ENCODE data around the gene AUTS2.

Gene AUTS2

DNA sequence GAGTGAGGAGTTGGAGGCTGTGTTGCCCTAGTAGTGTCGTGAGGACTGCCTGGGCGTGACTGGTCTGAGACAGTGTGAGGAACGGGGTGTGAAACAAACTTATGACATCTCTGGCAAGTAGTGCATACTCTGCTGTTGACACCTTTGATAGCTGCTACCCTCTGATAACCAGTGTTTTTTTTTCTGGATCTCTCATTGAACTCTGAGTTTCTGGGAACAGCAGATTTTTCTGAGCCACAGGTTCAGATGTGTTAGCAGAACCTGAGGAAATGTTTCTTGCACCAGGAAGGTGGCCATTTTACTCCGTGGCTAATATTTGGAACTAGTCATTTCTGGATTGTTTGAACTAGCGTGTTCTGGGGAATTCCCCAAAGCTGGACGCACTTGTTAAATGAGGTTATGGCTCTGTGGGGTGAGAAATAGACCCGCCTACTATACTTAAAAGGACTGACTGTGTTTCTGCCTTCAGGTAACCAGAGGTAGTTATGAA lies 52.9 kb downstream of the AUTS2 start:
- DNase-seq = peak; percentile 39
- peak overlapping the region; percentile 88 for H3K27ac Mint-ChIP-seq
- H3K27me3 Mint-ChIP-seq = no peaks in the 10 kb centered on the region
- peaks cover 23 to 63% of the 10 kb centered on the region in 2 donors for H3K4me1 Mint-ChIP-seq
- ATAC-seq (replicated peaks) = peak; percentile 89 to 92
- H3K9me3 Mint-ChIP-seq = no peaks in the 10 kb centered on the region
- no peaks in the 10 kb centered on the region for H3K36me3 Mint-ChIP-seq
- H3K4me3 Mint-ChIP-seq = no peak overlapping the region

DNA sequence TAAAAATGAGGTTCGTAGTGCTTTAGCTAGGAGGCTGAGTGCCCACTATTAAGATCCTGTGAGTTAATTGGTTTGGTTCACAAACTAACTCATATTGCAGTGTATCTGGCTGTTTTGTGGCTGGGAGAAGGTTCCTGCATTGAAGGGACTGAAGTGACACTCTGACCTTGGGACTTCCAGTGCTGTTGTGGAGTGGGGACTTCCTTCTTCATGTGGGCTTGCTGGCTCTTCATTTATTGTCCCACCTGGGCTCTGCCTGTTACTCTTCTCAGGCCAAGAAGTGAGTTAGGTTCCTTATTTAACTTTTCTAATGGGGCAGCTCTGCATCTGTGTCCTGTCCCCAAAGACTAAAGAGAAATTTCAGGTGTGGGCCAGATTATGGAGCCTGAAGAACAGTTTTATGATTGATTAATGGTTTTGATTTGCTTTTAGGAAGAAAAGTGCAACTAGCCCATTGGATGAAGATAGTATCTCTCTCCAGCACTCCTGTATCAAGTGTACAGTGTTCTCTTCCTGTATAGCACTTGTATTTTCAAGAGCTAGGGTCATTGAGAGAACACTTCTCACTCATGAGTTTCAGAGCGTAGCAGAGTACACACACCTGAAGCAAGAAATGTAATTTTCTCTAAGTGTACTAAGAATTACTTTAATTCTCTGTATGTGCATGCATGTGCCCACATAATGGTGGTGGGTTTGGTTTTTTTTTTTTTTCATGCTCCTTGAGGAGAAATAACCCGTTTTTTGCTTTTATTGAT lies 54.8 kb downstream of the AUTS2 start:
- Mint-ChIP-seq H3K27me3 (no peaks in the 10 kb centered on the region), H3K4me3 (no peak overlapping the region), H3K4me1 (peaks cover 23 to 50% of the 10 kb centered on the region in 2 donors), H3K27ac (no peak overlapping the region), H3K9me3 (no peaks in the 10 kb centered on the region), H3K36me3 (no peaks in the 10 kb centered on the region)
- no peak for DNase-seq
- ATAC-seq (replicated peaks) = no peak

DNA sequence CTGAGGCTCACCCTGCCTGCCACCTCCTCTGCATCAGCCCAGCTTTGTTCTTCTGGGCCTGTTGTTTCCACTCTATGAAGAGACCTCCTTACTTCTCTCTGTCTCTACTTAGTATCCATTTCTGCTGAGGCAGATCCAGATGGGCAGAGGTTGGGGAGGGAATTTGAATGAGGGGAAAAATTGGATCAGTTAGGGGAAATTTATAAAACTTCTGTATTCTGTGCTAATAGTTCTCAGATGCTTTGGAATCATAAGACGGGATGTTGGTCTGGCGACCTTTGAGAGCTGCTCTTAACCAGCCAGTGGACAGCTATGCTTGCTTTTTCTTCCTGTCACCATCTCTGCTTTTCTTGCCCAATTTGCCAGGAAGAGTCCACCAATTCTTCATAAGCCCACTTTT lies 55.5 kb downstream of the AUTS2 start:
- Mint-ChIP-seq H3K36me3 (no peaks in the 10 kb centered on the region), H3K9me3 (no peaks in the 10 kb centered on the region), H3K4me3 (no peak overlapping the region), H3K27ac (no peak overlapping the region), H3K4me1 (peaks cover 23 to 50% of the 10 kb centered on the region in 2 donors), H3K27me3 (no peaks in the 10 kb centered on the region)
- ATAC-seq (replicated peaks) (no peak), DNase-seq (no peak)

DNA sequence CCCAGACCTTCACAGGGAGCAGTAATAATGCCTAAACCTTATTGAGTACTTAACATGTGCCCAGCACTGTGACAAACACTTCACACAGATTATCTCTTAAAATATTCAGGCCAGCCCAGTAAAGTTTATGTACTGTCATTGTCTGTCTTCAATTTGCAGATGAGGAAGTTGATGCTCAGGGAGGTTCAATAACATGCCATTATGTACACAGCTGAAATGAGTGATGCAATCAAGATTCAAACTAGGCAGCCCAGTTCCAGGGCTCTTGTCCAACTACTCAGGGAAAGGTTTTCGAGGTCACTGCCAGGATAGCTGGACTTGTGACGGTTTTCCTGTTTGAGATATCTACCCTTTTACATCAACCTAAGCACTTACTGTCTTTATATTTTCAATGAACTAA lies 56.1 kb downstream of the AUTS2 start:
- ATAC-seq (replicated peaks) (peak; percentile 42 to 45), DNase-seq (no peak)
- Mint-ChIP-seq H3K27me3 (no peaks in the 10 kb centered on the region), H3K9me3 (no peaks in the 10 kb centered on the region), H3K4me3 (no peak overlapping the region), H3K27ac (no peak overlapping the region), H3K4me1 (peaks cover 23 to 50% of the 10 kb centered on the region in 2 donors), H3K36me3 (no peaks in the 10 kb centered on the region)

DNA sequence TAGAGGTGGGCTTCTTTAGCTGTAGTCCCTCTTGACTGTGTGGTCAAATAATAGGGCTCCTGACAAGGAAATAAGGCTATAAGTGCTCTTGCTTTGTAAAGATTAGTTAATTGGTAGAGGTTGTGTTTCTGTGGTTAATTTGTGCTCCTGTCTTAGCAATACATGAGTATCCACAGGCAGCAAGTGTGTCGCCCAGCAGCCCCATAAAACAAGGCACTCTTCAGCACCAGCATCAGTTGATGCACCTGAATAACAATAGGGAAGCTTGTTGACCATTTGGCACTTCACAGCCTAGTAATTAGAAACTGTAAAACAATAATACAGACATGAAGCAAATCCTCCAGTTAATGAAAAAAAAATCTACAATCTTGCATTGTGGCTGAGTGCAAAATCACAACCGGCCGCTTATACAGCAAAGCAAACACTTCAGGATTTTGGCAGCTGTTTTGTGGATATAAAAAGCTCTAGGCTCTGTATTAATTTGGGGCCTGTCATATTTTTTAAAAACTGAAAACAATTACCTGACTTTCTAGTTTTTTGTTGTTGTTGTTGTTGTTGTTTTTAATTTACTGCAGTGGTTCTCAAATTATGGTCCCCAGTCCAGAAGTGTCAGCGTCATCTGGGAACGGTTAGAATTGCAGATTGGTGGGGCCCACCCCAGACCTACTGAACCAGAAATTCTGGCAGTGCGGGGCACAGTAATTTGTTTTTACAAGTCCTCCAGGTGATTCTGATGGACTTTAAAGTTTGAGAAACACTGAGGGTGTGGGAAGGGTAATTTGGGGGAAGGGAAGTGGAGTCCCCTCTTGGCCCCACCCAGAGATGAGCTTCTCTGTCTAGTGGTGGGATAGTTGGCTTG lies 56.8 kb downstream of the AUTS2 start:
- Mint-ChIP-seq H3K36me3 (no peaks in the 10 kb centered on the region), H3K27ac (no peak overlapping the region), H3K4me1 (peaks cover 26 to 50% of the 10 kb centered on the region in 2 donors), H3K27me3 (no peaks in the 10 kb centered on the region), H3K4me3 (no peak overlapping the region), H3K9me3 (no peaks in the 10 kb centered on the region)
- DNase-seq = no peak
- no peak for ATAC-seq (replicated peaks)

DNA sequence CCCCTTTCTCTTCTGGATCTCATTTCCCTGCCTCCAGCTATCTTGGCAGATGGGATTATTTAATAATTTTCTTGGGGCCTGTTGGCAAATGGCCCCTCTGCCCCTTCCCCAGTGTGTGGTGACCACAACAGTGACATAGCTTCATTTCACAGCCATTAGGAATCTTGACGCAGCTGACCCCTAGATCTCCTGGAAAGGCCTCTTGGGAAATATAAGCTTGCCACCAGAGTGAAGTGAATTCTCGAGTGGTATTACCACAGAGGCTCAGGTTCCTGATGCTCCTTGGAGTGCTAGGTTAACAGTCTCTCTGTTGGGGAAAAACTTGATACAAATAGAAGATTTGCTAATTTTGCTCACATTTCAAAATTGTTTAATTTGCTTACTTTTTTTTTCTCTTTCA lies 57.8 kb downstream of the AUTS2 start:
- Mint-ChIP-seq H3K4me3 (no peak overlapping the region), H3K27ac (no peak overlapping the region), H3K27me3 (no peaks in the 10 kb centered on the region), H3K36me3 (no peaks in the 10 kb centered on the region), H3K9me3 (no peaks in the 10 kb centered on the region), H3K4me1 (peaks cover 26 to 45% of the 10 kb centered on the region in 2 donors)
- no peak for ATAC-seq (replicated peaks)
- no peak for DNase-seq

DNA sequence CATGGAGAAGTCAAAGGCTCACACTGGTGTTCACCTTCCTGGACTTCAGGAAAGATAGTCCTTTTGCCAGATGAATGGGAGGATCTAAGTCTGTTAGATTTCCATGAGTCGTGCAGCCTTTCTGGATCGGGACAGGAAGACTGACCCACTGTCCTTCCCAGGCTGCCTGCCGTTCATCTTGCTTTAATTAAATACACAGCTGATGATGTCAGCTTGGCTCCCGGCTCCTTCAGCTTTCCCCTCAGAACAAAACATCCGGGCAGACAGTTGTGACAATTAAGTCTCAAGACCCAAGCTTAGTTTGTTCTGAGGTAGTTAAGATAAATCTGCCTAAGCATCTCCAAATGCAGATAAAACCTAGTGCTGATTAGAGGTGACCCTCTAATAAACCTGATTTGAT lies 58.6 kb downstream of the AUTS2 start:
- H3K9me3 Mint-ChIP-seq = no peaks in the 10 kb centered on the region
- no peak for ATAC-seq (replicated peaks)
- peaks cover 21 to 37% of the 10 kb centered on the region in 2 donors for H3K4me1 Mint-ChIP-seq
- no peak overlapping the region for H3K4me3 Mint-ChIP-seq
- DNase-seq = no peak
- no peaks in the 10 kb centered on the region for H3K27me3 Mint-ChIP-seq
- H3K27ac Mint-ChIP-seq = no peak overlapping the region
- no peaks in the 10 kb centered on the region for H3K36me3 Mint-ChIP-seq

DNA sequence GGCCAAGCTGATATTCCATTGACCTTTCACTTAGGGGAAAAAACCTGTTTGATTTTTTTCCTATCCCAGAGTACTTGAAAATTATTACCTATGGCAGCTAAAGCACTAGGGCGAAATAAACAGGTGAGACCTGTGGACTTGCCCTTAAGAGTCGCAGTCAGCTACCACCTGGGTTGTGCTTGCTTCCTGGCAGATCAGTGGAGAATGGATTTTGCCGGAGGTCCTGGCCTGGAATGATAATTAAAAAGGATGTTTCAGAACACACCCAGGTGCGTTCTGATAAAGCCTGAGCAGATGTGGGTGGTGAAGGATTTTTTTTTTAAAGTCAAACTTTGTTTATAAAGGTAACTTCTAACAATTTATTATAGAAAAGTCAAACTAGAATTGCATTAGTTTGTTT lies 59.1 kb downstream of the AUTS2 start:
- Mint-ChIP-seq H3K4me3 (no peak overlapping the region), H3K27me3 (no peaks in the 10 kb centered on the region), H3K9me3 (no peaks in the 10 kb centered on the region), H3K36me3 (no peaks in the 10 kb centered on the region), H3K4me1 (peaks cover 21 to 33% of the 10 kb centered on the region in 2 donors), H3K27ac (no peak overlapping the region)
- ATAC-seq (replicated peaks) (no peak), DNase-seq (no peak)

DNA sequence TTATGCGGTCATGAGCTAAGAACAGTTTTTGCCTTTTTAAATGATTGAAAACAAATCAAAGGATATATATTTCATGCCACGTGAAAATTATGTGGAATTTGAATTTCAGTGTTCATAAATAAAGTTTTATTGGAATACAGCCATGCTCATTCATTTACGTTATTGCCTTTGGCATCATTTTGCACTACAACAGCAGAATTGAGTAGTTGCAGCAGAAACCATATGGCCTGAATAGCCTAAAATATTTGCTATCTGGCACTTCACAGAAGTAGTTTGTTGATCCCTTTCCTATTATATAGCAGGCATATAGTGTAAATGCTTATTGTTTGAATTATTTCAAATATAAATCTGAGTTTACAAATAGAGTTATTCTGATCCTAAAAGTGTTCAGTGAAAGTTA lies 59.7 kb downstream of the AUTS2 start:
- no peak for DNase-seq
- no peaks in the 10 kb centered on the region for H3K27me3 Mint-ChIP-seq
- H3K4me1 Mint-ChIP-seq = peaks cover 21 to 28% of the 10 kb centered on the region in 2 donors
- H3K9me3 Mint-ChIP-seq = no peaks in the 10 kb centered on the region
- no peak overlapping the region for H3K4me3 Mint-ChIP-seq
- no peak for ATAC-seq (replicated peaks)
- H3K27ac Mint-ChIP-seq = no peak overlapping the region
- no peaks in the 10 kb centered on the region for H3K36me3 Mint-ChIP-seq

DNA sequence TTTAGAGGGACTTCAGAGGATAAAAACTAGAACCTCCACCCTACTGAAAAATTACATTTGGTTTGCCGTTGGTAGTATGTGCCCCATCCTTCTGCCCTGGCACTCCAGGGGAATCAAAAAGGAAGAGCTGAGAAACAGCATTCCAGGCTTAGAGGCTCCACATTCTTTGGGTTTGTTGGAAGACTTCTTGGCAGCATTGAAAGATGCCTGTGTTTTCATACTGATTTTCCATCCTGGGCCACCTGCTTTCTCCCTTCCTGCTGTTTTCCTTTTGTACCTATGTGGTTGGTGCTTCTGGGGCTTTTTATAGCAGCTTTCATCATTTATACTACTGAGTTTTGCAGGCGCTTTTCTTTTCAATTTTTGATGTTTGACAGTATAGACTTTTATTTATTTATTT lies 61.7 kb downstream of the AUTS2 start:
- Mint-ChIP-seq H3K9me3 (no peaks in the 10 kb centered on the region), H3K36me3 (no peaks in the 10 kb centered on the region)
- no peak for DNase-seq

DNA sequence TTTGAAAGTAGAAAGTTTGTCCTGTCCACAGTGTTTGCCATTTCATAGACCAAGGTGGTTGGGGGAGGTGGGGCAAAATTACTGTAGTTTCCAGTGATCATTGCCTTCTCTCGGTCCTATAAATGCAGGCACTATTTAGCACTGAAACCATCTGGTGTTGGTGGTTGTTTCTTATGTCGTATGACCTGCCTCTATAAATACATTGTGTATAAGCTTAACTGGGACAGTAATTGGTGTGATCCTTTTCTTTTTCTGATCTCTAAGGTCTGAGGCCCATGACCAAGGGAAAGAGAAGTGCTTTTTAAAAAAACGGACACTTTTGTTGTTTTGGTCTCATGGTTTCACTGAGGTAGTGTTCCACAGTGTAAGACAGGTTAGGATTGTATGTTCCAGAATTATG lies 63.1 kb downstream of the AUTS2 start:
- no peaks in the 10 kb centered on the region for H3K27me3 Mint-ChIP-seq
- peaks cover 15 to 24% of the 10 kb centered on the region in 2 donors for H3K4me1 Mint-ChIP-seq
- no peaks in the 10 kb centered on the region for H3K36me3 Mint-ChIP-seq
- ATAC-seq (replicated peaks) (no peak), DNase-seq (no peak)
- no peak overlapping the region for H3K4me3 Mint-ChIP-seq
- H3K27ac Mint-ChIP-seq = no peak overlapping the region
- no peaks in the 10 kb centered on the region for H3K9me3 Mint-ChIP-seq

More for the DNA sequence above, 61.7 kb downstream of the AUTS2 start:
- ATAC-seq (replicated peaks) = no peak
- H3K27ac Mint-ChIP-seq = no peak overlapping the region
- peaks cover 16 to 27% of the 10 kb centered on the region in 2 donors for H3K4me1 Mint-ChIP-seq
- no peaks in the 10 kb centered on the region for H3K27me3 Mint-ChIP-seq
- no peak overlapping the region for H3K4me3 Mint-ChIP-seq

DNA sequence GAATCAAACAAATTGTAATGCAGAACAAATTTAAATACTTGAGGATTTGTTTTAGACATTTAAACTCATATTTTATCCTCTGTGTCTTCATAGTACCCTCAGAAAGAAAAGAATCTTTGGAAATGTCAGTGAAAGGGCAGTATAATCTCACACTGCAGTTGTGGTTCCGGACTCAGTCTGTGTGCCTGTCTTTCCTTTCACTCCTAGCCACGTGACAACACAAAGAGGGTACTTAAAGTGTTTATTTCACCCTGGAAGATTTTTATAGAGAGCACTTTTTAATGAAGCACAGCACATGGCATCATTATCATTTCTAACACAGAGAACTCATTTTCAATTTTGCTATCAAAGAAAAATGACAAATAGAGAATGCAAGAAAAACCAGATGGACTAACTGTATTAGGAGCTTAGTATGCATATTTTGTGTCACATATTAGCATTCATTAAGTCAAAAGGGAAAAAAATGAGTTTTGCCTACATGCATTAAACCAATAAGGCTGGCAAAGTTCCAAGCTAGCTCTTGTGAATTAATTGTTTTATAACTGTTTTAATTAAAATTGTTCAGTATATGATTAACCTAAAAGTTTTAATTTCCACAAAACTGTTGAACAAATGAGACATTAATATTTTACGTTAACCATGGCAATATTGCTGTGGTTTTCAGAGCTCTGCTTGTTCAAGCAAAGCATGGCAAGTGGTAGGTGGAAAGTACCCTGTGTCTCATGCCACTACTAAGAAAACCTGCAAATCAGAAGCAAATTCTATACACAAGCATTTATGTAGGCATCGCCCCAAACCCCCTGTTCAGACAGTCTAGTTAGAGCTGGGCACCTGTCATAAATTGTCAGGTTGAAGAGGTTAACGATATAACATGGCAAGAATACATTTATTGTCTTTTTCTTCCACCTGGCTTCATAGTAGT lies 65.9 kb downstream of the AUTS2 start:
- H3K4me1 Mint-ChIP-seq = peaks cover 18 to 32% of the 10 kb centered on the region in 2 donors
- peaks cover 0 to 3% of the 10 kb centered on the region in 2 donors for H3K36me3 Mint-ChIP-seq
- no peaks in the 10 kb centered on the region for H3K9me3 Mint-ChIP-seq
- H3K4me3 Mint-ChIP-seq = peak overlapping the region; percentile 18 to 60
- peak overlapping the region; percentile 63 for H3K27ac Mint-ChIP-seq
- DNase-seq (no peak), ATAC-seq (replicated peaks) (peak; percentile 94 to 97)
- no peaks in the 10 kb centered on the region for H3K27me3 Mint-ChIP-seq

DNA sequence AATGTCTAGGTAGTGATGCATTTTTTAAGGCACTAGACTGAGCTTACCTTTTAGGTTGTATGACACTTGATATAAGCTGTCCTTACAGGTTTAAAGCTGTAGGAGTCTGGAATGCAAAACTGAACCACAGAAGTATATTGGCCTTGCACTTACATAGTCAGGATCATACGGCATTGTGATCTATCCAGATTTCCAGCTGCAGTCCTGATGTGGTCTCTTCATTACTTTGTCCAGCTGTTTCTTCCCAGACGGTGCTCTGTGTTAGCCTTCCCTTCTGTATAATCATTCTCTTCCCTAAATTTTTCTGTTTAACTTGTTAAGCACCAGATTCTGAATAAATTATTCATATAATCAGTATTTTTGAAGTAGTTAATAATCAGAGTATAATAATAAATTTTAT lies 67.1 kb downstream of the AUTS2 start:
- peak overlapping the region; percentile 53 for H3K27ac Mint-ChIP-seq
- peak overlapping the region in 1 of 2 donors; percentile 18 for H3K4me3 Mint-ChIP-seq
- H3K27me3 Mint-ChIP-seq = no peaks in the 10 kb centered on the region

DNA sequence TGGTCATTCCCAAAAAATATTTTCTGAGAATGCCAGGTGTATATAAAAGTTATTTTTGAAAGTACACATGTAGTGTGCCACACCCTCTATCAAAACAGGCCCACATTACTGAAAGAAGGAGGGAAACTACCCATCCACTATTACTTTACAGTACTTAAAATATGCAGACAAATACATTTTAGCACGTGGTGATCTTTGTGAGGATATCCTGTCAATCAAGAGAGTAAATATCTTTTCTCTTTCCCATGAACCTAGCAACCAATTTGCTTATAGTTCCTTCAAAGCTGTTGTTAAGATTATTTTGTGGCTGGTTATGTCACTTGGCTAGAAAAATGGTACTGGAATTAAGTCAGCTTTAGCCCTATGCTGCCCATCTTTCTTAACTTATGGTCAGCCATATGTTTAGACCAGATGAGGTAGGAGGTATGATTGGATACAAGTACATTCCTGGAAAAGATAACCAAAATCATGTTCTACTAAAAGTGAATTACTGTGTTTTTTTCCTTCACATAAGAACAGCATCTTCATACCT lies 70.1 kb downstream of the AUTS2 start:
- H3K36me3 Mint-ChIP-seq = peaks cover 0 to 3% of the 10 kb centered on the region in 2 donors
- H3K4me3 Mint-ChIP-seq = no peak overlapping the region
- no peaks in the 10 kb centered on the region for H3K27me3 Mint-ChIP-seq
- H3K27ac Mint-ChIP-seq = no peak overlapping the region
- no peaks in the 10 kb centered on the region for H3K9me3 Mint-ChIP-seq
- peak in 1 of 2 donors; percentile 33 for ATAC-seq (replicated peaks)
- H3K4me1 Mint-ChIP-seq = peaks cover 15 to 26% of the 10 kb centered on the region in 2 donors
- DNase-seq = no peak

More for the DNA sequence above, 67.1 kb downstream of the AUTS2 start:
- DNase-seq (no peak), ATAC-seq (replicated peaks) (no peak)
- H3K9me3 Mint-ChIP-seq = no peaks in the 10 kb centered on the region
- peaks cover 15 to 32% of the 10 kb centered on the region in 2 donors for H3K4me1 Mint-ChIP-seq
- H3K36me3 Mint-ChIP-seq = peaks cover 0 to 3% of the 10 kb centered on the region in 2 donors
